ENCODE results near the gene PCDH15. TPM values are rescaled to one million over a fixed set of nuclear protein-coding genes. Genes with fewer than 3 reads are reported as not detected.

Gene PCDH15
- total RNA-seq, 1 donor from 2014 or later, result 26.3 TPM

- no peak overlapping the region for H3K4me3 Mint-ChIP-seq
- peaks cover 15% of the 10 kb centered on the region for H3K36me3 Mint-ChIP-seq
- DNase-seq (ENCODE audit: low spot score in 2 of 2, unreplicated experiment in 2 of 2), result no peak
- H3K9me3 Mint-ChIP-seq, result no peaks in the 10 kb centered on the region
- peak overlapping the region; percentile 84 for H3K27ac Mint-ChIP-seq
- no peak for TF ChIP-seq CTCF (IDR thresholded peaks at IDR 0.05; ENCODE audit: unreplicated experiment)
- no peaks in the 10 kb centered on the region for H3K27me3 Mint-ChIP-seq (ENCODE audit: low read depth)
- H3K4me1 Mint-ChIP-seq, result peaks cover 29% of the 10 kb centered on the region
These were observed 964.4 kb downstream of the PCDH15 start for GRCh38 chr10:53836638-53837037.

GRCh38 chr10:53833908-53834307 lies 967.1 kb downstream of the PCDH15 start:
- Mint-ChIP-seq H3K4me1 (peaks cover 15% of the 10 kb centered on the region), H3K4me3 (no peak overlapping the region), H3K36me3 (peaks cover 22% of the 10 kb centered on the region), H3K9me3 (no peaks in the 10 kb centered on the region), H3K27me3 (ENCODE audit: low read depth) (no peaks in the 10 kb centered on the region), H3K27ac (peak overlapping the region; percentile 30)
- DNase-seq (ENCODE audit: low spot score in 2 of 2, unreplicated experiment in 2 of 2), result no peak
- no peak for TF ChIP-seq CTCF (IDR thresholded peaks at IDR 0.05; ENCODE audit: unreplicated experiment)

- Mint-ChIP-seq H3K4me3 (no peak overlapping the region), H3K27me3 (ENCODE audit: low read depth) (no peaks in the 10 kb centered on the region), H3K4me1 (peaks cover 6% of the 10 kb centered on the region), H3K9me3 (no peaks in the 10 kb centered on the region), H3K36me3 (peaks cover 11% of the 10 kb centered on the region), H3K27ac (no peak overlapping the region)
- no peak for DNase-seq (ENCODE audit: low spot score in 2 of 2, unreplicated experiment in 2 of 2)
- TF ChIP-seq CTCF (IDR thresholded peaks at IDR 0.05; ENCODE audit: unreplicated experiment), result no peak
These were observed 973.8 kb downstream of the PCDH15 start for GRCh38 chr10:53827261-53827660.

GRCh38 chr10:53808677-53809372 lies 992.2 kb downstream of the PCDH15 start:
- H3K4me3 Mint-ChIP-seq, result no peak overlapping the region
- H3K4me1 Mint-ChIP-seq, result no peaks in the 10 kb centered on the region
- no peaks in the 10 kb centered on the region for H3K27me3 Mint-ChIP-seq (ENCODE audit: low read depth)
- DNase-seq (ENCODE audit: low spot score in 2 of 2, unreplicated experiment in 2 of 2), result no peak
- peaks cover 23% of the 10 kb centered on the region for H3K9me3 Mint-ChIP-seq
- no peak overlapping the region for H3K27ac Mint-ChIP-seq
- H3K36me3 Mint-ChIP-seq, result peaks cover 15% of the 10 kb centered on the region
- no peak for TF ChIP-seq CTCF (IDR thresholded peaks at IDR 0.05; ENCODE audit: unreplicated experiment)

- Mint-ChIP-seq H3K9me3 (peaks cover 6% of the 10 kb centered on the region), H3K36me3 (no peaks in the 10 kb centered on the region), H3K27me3 (ENCODE audit: low read depth) (no peaks in the 10 kb centered on the region), H3K4me3 (no peak overlapping the region), H3K27ac (no peak overlapping the region), H3K4me1 (no peaks in the 10 kb centered on the region)
- peak; percentile 31 for TF ChIP-seq CTCF (IDR thresholded peaks at IDR 0.05; ENCODE audit: unreplicated experiment)
- DNase-seq (ENCODE audit: low spot score in 2 of 2, unreplicated experiment in 2 of 2), result no peak
These were observed 1014.7 kb downstream of the PCDH15 start for GRCh38 chr10:53786236-53786900.
